PC-9 (cell line): ENCODE measurements around the gene HBP1.

Source experiments
- EZH2 ChIP-seq: fragments of 200-600 bp; sonication (generic); IDR thresholded peaks from 2 replicates; pipeline ENCODE4 v1.8.0; 2017; ENCODE audit warnings: antibody characterized with exemption, low read depth
- TF ChIP-seq, protein P1 (sequence below): fragments of 200-600 bp; sonication (generic); conservative IDR thresholded peaks from 2 replicates; pipeline ENCODE4 v1.6.1; 2017; ENCODE audit warnings: mixed run types, antibody characterized with exemption, mild to moderate bottlenecking, moderate library complexity

DNA sequence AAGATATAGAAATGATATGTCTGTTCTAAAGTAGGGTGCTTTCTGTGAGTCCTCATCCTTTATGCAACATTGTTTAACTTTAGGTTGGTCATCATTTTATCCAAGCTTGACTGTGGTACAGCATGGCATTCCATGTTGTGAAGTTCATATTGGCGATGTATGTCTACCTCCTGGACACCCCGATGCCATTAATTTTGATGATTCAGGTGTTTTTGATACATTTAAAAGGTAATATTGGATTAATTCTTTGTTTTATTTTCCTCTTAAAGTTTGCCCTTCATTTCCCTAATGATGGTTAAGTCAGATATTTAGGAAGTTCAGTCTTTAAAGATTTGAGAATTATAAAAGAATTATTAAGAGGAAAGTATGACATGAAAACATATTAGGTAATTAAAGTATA, 21.3 kb downstream of the HBP1 start:
- TF ChIP-seq, protein P1, sequence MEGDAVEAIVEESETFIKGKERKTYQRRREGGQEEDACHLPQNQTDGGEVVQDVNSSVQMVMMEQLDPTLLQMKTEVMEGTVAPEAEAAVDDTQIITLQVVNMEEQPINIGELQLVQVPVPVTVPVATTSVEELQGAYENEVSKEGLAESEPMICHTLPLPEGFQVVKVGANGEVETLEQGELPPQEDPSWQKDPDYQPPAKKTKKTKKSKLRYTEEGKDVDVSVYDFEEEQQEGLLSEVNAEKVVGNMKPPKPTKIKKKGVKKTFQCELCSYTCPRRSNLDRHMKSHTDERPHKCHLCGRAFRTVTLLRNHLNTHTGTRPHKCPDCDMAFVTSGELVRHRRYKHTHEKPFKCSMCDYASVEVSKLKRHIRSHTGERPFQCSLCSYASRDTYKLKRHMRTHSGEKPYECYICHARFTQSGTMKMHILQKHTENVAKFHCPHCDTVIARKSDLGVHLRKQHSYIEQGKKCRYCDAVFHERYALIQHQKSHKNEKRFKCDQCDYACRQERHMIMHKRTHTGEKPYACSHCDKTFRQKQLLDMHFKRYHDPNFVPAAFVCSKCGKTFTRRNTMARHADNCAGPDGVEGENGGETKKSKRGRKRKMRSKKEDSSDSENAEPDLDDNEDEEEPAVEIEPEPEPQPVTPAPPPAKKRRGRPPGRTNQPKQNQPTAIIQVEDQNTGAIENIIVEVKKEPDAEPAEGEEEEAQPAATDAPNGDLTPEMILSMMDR = no peak
- TF ChIP-seq EZH2 = no peak
